ENCODE results near the gene LAX1.

Gene LAX1, protein sequence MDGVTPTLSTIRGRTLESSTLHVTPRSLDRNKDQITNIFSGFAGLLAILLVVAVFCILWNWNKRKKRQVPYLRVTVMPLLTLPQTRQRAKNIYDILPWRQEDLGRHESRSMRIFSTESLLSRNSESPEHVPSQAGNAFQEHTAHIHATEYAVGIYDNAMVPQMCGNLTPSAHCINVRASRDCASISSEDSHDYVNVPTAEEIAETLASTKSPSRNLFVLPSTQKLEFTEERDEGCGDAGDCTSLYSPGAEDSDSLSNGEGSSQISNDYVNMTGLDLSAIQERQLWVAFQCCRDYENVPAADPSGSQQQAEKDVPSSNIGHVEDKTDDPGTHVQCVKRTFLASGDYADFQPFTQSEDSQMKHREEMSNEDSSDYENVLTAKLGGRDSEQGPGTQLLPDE

DNA sequence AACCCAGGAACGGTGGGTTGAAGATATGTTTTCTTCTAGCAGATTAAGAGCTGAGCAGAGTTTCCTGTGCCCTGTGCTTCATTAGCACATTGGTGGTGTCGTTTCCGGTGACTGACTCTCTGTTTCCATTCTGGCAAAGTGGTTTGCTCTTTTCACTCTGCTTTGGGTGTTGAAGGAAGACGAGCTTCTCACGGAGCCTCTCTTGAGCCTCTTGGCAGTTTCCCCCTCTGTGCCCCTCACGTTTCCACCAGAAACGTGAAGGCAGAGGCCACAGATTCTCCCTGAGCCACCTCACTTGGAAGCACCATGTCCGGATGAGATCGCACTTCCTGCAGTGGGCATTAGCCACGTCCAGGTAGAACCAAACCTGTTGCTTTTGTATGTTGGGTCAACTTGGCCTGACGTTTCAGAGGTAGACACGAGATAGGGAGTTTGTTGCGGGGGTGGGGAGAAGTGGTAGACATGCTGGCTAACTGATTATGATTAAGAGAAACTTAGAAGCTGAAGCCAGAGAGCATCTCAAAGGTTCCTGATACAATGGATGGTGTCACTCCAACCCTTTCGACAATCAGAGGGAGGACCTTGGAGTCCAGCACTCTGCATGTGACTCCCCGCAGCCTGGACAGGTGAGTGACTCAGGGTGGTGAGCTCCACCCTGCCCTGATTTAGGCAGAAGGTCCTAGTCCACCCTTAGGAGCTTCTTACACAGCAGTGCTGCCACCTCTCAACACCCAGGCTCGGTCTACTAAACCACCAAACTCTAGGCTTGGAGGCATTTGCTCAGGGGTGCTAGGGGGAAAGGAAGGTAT, at the start of gene LAX1:
Gene LAX1, plus strand, starts transcription at position 155 of the 809 bp plus-strand sequence. Its CDS starts 383 bp downstream, at position 538.
- H3K4me3 ChIP-seq (ENCODE audit: control insufficient read depth, low read depth, low read length): no peak within 1 kb of the TSS
- TF ChIP-seq, protein P1, sequence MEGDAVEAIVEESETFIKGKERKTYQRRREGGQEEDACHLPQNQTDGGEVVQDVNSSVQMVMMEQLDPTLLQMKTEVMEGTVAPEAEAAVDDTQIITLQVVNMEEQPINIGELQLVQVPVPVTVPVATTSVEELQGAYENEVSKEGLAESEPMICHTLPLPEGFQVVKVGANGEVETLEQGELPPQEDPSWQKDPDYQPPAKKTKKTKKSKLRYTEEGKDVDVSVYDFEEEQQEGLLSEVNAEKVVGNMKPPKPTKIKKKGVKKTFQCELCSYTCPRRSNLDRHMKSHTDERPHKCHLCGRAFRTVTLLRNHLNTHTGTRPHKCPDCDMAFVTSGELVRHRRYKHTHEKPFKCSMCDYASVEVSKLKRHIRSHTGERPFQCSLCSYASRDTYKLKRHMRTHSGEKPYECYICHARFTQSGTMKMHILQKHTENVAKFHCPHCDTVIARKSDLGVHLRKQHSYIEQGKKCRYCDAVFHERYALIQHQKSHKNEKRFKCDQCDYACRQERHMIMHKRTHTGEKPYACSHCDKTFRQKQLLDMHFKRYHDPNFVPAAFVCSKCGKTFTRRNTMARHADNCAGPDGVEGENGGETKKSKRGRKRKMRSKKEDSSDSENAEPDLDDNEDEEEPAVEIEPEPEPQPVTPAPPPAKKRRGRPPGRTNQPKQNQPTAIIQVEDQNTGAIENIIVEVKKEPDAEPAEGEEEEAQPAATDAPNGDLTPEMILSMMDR (conservative IDR thresholded peaks at IDR 0.05; ENCODE audit: control insufficient read depth, insufficient read depth, low read depth, low read length): no peak
- DNase-seq (ENCODE audit: low read depth): no peak

DNA sequence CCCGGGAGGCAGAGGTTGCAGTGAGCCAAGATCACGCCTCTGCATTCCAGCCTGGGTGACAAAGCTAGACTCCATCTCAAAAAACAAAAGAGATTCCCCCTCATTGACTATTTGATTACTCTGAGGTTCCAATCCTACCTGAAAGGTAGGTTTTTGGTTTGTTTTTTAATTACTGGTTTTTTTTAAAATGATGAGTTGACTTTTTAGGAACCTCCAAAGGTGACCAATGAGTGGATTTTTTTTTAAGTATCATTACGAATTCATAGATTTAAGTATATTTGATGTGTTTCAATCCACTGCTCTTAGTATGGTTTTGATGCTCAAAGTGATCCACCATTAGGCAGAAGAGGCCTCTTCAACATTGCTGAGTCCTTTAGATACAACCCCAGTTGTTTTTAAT, 47.9 kb upstream of the LAX1 start:
- TF ChIP-seq, protein P1 (conservative IDR thresholded peaks at IDR 0.05; ENCODE audit: control insufficient read depth, insufficient read depth, low read depth, low read length): no peak
- H3K4me3 ChIP-seq (ENCODE audit: control insufficient read depth, low read depth, low read length): no peak overlapping the region
- no peak for DNase-seq (ENCODE audit: low read depth)

DNA sequence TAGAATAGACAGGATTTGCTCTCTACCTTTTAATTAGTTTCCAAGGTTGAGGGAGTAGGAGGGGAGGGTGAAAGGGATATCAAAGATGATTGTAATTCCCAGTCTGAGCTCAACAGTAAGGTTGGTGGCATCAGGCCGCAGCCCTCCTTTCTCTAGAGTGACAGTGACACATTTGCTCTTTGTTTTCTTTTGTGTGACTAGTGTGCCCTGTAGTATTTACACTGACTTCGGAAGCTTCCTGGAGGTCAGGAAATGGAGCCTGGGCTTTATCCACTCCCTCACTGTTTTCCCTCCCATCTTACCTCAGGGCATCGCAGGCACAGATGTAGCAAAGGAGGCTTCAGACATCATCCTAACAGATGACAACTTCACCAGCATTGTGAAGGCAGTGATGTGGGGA, 44.7 kb upstream of the LAX1 start:
- no peak overlapping the region for H3K4me3 ChIP-seq (ENCODE audit: control insufficient read depth, low read depth, low read length)
- DNase-seq (ENCODE audit: low read depth): no peak
- TF ChIP-seq, protein P1 (conservative IDR thresholded peaks at IDR 0.05; ENCODE audit: control insufficient read depth, insufficient read depth, low read depth, low read length): no peak

DNA sequence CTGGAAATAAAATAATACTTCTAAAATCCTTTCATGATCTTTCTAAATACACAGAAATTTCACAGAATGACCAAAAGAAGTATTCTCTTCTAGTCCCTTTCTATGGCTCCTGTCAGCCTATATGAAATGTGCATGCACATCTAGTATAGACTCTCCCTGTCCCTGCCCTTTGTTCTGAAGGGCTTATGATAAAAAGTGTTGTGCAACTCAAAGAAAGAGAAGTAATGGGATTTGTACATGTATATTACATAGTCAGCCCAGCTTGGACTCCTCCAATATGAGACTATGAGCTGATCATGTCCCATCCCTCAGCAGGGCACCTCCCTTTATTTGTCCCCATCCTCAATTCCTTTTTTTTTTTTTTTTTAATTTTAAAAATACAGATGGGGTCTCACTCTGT, 42.1 kb upstream of the LAX1 start:
- TF ChIP-seq, protein P1 (conservative IDR thresholded peaks at IDR 0.05; ENCODE audit: control insufficient read depth, insufficient read depth, low read depth, low read length): no peak
- no peak for DNase-seq (ENCODE audit: low read depth)

DNA sequence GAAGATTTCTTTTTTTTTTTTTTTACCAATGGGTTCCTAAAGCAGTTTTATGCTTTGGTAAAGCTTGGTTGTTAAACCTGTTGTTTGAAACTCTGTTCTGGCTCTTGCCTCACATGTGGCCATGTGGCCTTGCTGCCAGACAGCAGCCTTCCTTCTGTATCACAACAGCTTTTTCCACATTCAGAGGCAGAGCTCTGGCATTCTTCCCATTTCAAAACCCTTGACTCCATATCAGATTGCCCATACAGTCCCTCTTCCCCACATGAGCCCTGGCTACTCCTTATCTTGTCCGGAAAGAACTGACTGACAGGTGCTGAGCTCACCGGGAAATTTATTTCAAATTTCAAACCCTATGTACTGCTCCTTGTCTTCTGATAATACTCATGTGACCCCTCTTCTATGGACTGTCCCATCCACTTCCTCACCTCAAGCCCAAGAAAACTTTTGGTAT, 38.5 kb upstream of the LAX1 start:
- no peak overlapping the region for H3K4me3 ChIP-seq (ENCODE audit: control insufficient read depth, low read depth, low read length)
- TF ChIP-seq, protein P1 (conservative IDR thresholded peaks at IDR 0.05; ENCODE audit: control insufficient read depth, insufficient read depth, low read depth, low read length): no peak
- no peak for DNase-seq (ENCODE audit: low read depth)

More for the DNA sequence above, 42.1 kb upstream of the LAX1 start:
- H3K4me3 ChIP-seq (ENCODE audit: control insufficient read depth, low read depth, low read length): no peak overlapping the region

DNA sequence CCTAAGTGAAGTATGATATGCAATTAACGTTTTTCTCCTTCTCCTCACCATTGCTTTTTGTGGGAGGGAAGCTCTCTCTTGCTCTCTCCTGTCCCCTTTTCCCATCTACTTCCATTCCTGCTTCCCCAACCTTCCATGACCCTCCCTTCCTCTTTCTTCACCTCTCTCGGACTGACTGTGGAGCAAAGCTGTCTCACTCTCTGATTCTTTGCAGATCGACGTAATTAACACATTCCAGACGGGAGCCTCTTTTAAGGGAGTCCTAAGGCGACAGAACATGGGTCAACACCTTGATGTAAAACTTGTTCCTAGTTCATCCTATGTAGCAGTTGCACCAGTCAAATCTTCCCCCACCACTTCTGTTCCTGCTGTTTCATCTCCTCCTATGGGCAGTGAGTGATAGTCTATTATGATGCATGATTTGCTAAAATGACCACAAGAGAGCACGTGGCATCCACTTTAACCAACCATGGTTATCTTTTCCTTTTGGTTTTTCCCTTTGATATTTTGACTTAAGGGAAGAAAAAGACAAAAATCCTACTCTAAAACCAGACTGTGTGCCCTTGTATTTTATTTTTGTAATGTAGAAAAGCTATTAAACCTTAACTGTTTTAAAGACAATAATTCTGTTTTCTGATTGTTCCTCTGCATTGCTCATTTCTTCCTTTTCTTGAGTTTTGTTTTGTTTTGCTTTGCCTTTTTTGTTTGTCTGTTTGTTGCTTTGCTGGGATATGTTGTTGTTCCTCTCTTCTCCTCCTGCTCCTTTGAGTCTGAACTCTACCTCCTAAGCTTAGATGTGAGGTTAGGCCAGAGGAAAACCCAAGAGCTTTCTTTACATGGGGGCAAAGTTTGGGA, 31.7 kb upstream of the LAX1 start:
- no peak for DNase-seq (ENCODE audit: low read depth)
- H3K4me3 ChIP-seq (ENCODE audit: control insufficient read depth, low read depth, low read length): no peak overlapping the region

More for the DNA sequence above, 31.7 kb upstream of the LAX1 start:
- TF ChIP-seq, protein P1 (conservative IDR thresholded peaks at IDR 0.05; ENCODE audit: control insufficient read depth, insufficient read depth, low read depth, low read length): no peak
